Smooth muscle cell (in vitro differentiated cells): ENCODE measurements around the gene RPSA. TPM values are rescaled to one million over a fixed set of nuclear protein-coding genes. Genes with fewer than 3 reads are reported as not detected.

Source experiments
- DNase-seq: peaks from one replicate; lab custom pipeline; 2025; ENCODE audit not compliant: unreplicated experiment; lab: John Stamatoyannopoulos, UW
- H2AFZ ChIP-seq: fragments of 200-600 bp; sonication (generic); 2 replicates; pipeline ENCODE4 v1.6.0; 2016; ENCODE audit warnings: antibody characterized with exemption, low read depth, mild to moderate bottlenecking
- H3F3A ChIP-seq: fragments of 200-600 bp; sonication (generic); 2 replicates; pipeline ENCODE4 v1.6.0; 2017; ENCODE audit warnings: antibody characterized with exemption, low read depth
- H3K27ac ChIP-seq: fragments of 200-600 bp; sonication (generic); 2 replicates; pipeline ENCODE4 v1.5.1; 2016; ENCODE audit warnings: low read depth, mild to moderate bottlenecking
- H3K27me3 ChIP-seq: fragments of 200-600 bp; sonication (generic); 2 replicates; pipeline ENCODE4 v1.6.1; 2016; ENCODE audit warnings: low read depth, mild to moderate bottlenecking
- H3K36me3 ChIP-seq: fragments of 200-600 bp; sonication (generic); 2 replicates; pipeline ENCODE4 v1.5.1; 2016; ENCODE audit warnings: low read depth
- H3K4me1 ChIP-seq: fragments of 200-600 bp; sonication (generic); 2 replicates; pipeline ENCODE4 v1.5.1; 2016; ENCODE audit warnings: low read depth
- H3K4me2 ChIP-seq: fragments of 200-600 bp; sonication (generic); 2 replicates; pipeline ENCODE4 v1.6.0; 2016; ENCODE audit warnings: mild to moderate bottlenecking
- H3K4me3 ChIP-seq: fragments of 200-600 bp; sonication (generic); 2 replicates; pipeline ENCODE4 v1.5.1; 2016; ENCODE audit warnings: mild to moderate bottlenecking
- H3K79me2 ChIP-seq: fragments of 200-600 bp; sonication (generic); 2 replicates; pipeline ENCODE4 v1.6.0; 2016; ENCODE audit warnings: low read depth, mild to moderate bottlenecking
- H3K9ac ChIP-seq: fragments of 200-600 bp; sonication (generic); 2 replicates; pipeline ENCODE4 v1.6.0; 2016; ENCODE audit warnings: low read depth
- H3K9me3 ChIP-seq: fragments of 200-600 bp; sonication (generic); replicated peaks from 2 replicates; pipeline ENCODE4 v1.5.1; 2016; ENCODE audit warnings: low read depth
- H4K20me1 ChIP-seq: fragments of 200-600 bp; sonication (generic); 2 replicates; pipeline ENCODE4 v1.6.0; 2016; ENCODE audit warnings: low read depth
- CTCF ChIP-seq: fragments of 200-600 bp; sonication (generic); IDR thresholded peaks from 2 replicates; pipeline ENCODE4 v1.5.1; 2017; ENCODE audit warnings: borderline replicate concordance, mild to moderate bottlenecking, antibody characterized with exemption; ENCODE audit not compliant: insufficient read depth, poor library complexity, severe bottlenecking
- WGBS: methylation state at CpG from one replicate; pipeline ENCODE4 v1.1.7; 2016; ENCODE audit warnings: low lambda C conversion rate; 5-methylcytosine and 5-hydroxymethylcytosine counted together
- polyA plus RNA-seq: library from polyadenylated mRNA; unstranded; fragments of >200 nt; fragmentation: Nextera tagmentation; extraction: Ambion mirVana; gene quantifications from 2 replicates; pipeline ENCODE4 v1.2.1, GENCODE V29; 2016
- total RNA-seq: library from RNA; depleted of rRNA; stranded (reverse); fragments of >200 nt; gene quantifications from 2 replicates; pipeline ENCODE4 v1.2.3, GENCODE V29; 2014

The RPSA gene
- total and polyA plus RNA-seq, 2 experiments from 2014 or later, result 355 to 1,254 TPM

DNA sequence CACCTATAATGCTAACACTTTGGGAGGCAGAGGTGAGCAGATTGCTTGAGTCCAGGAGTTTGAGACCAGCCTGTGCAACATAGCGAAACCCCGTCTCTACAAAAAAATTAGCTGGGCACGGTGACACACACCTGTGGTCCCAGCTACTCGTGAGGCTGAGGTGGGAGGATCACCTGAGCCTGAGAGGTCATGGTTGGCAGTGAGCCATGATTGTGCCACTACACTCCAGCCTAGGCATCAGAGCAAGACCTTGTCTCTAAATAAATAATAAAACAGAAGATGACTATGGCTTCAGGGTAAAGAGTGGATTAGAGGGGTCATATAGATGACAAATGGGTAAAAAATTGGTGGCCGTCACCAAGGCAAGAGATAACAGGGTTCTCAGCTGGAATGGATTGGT lies 20.2 kb upstream of the RPSA start:
- H3K27ac ChIP-seq, result no peak overlapping the region
- WGBS, result 79% methylated on average over 5 of the region's 5 CpGs
- H3K36me3 ChIP-seq, result peaks cover 9% of the 10 kb centered on the region
- H3K9me3 ChIP-seq, result no peaks in the 10 kb centered on the region
- H3K9ac ChIP-seq, result no peak overlapping the region
- H3K79me2 ChIP-seq, result peaks cover 47% of the 10 kb centered on the region
- H3K4me3 ChIP-seq, result no peak overlapping the region
- H3K27me3 ChIP-seq, result no peaks in the 10 kb centered on the region
- no peak for TF ChIP-seq CTCF
- peaks cover 52% of the 10 kb centered on the region for H4K20me1 ChIP-seq
- no peak overlapping the region for H2AFZ ChIP-seq
- peaks cover 9% of the 10 kb centered on the region for H3K4me1 ChIP-seq
- H3F3A ChIP-seq, result no peaks in the 10 kb centered on the region
- no peak for DNase-seq
- H3K4me2 ChIP-seq, result no peak overlapping the region

DNA sequence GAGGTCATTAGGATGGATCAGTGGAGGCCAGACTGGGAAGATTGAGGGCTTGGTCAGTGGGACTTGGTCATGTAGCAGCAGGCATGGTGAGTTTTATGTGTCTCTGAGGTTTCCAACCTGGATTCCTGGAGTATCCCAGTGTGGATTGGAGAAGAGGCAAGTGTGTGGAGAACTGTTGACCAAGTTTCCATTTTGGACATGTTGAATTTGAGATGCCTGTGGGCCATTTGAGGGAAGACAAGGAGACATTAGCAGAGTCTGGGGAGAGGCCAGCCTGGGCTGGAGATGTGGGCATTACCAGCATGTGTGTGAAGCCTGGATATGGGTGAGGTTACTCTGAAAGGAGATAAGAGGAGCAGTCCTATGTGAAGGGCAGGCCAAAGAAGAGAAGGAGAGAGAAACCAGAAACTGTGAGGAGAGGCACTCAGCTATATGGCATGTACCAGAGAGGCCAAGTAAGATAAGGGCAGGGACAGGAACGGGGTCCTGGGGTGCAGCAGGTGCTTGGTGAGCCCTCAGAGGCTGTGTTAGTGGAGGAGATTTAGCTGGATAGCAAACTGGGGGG lies 19.0 kb upstream of the RPSA start:
- WGBS, result 100% methylated on average over 1 of the region's 1 CpG
- peaks cover 9% of the 10 kb centered on the region for H3K4me1 ChIP-seq
- no peak overlapping the region for H3K4me2 ChIP-seq
- no peak overlapping the region for H2AFZ ChIP-seq
- H4K20me1 ChIP-seq, result peaks cover 52% of the 10 kb centered on the region
- no peaks in the 10 kb centered on the region for H3K27me3 ChIP-seq
- H3K79me2 ChIP-seq, result peaks cover 47% of the 10 kb centered on the region
- no peak overlapping the region for H3K9ac ChIP-seq
- H3K36me3 ChIP-seq, result peaks cover 16% of the 10 kb centered on the region
- no peaks in the 10 kb centered on the region for H3K9me3 ChIP-seq
- H3K27ac ChIP-seq, result no peak overlapping the region
- DNase-seq, result no peak
- no peaks in the 10 kb centered on the region for H3F3A ChIP-seq
- H3K4me3 ChIP-seq, result no peak overlapping the region
- TF ChIP-seq CTCF, result no peak

DNA sequence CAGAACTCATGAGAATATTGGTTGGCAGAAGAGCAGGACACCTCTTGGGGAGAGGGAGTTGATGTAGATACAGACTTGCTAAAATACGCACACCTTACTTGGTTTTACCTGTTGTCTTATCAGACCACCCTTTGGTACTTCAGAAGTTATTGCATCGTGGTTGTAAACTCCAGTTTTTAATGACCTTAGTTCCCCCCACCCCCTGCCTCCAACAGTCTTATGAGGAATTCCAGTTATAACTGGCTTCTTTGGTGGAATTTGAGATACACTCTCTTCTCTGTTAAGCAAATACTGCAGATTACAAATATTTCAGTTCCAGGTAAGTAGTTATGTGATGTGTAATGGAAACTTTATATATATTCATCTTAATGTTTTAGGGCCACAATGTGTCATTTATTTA lies 18.4 kb upstream of the RPSA start:
- H3K4me1 ChIP-seq, result peaks cover 5% of the 10 kb centered on the region
- H2AFZ ChIP-seq, result no peak overlapping the region
- TF ChIP-seq CTCF, result no peak
- peaks cover 16% of the 10 kb centered on the region for H3K36me3 ChIP-seq
- H3K4me3 ChIP-seq, result no peak overlapping the region
- H3K27me3 ChIP-seq, result no peaks in the 10 kb centered on the region
- H3K27ac ChIP-seq, result no peak overlapping the region
- H3F3A ChIP-seq, result no peaks in the 10 kb centered on the region
- H3K79me2 ChIP-seq, result peaks cover 47% of the 10 kb centered on the region
- DNase-seq, result no peak
- no peaks in the 10 kb centered on the region for H3K9me3 ChIP-seq
- peaks cover 52% of the 10 kb centered on the region for H4K20me1 ChIP-seq
- no peak overlapping the region for H3K9ac ChIP-seq
- H3K4me2 ChIP-seq, result no peak overlapping the region
- WGBS, result 94% methylated on average over 2 of the region's 2 CpGs

DNA sequence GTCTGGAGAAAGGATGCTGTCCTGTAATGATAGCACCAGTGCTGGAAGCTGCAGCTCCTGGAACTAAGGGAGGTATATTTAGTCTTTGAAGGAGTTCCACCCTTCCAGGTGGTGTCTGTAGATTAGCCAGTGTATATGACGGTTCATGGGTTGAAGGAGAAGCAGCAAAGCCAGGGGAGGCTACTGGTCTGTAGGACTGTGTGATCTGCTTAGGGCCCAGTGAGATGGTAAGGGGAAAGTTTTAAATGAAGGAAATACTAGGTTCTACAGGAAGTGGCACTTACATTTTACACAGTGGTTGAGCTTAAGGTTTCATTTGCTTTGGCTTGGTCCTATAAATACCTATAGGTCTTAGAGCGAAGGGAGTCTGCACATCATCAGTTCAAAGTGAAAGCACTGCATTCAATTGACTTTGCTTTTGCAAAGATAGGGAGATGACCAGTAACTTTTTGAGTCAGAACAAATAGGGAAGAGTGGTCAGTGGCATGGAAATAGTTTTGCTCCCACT lies 17.7 kb upstream of the RPSA start:
- H3K9ac ChIP-seq, result no peak overlapping the region
- WGBS, result 90% methylated on average over 2 of the region's 2 CpGs
- no peak overlapping the region for H3K4me3 ChIP-seq
- peaks cover 52% of the 10 kb centered on the region for H4K20me1 ChIP-seq
- no peaks in the 10 kb centered on the region for H3K9me3 ChIP-seq
- peaks cover 47% of the 10 kb centered on the region for H3K79me2 ChIP-seq
- TF ChIP-seq CTCF, result no peak
- H3K4me2 ChIP-seq, result no peak overlapping the region
- H2AFZ ChIP-seq, result no peak overlapping the region
- H3K36me3 ChIP-seq, result peaks cover 16% of the 10 kb centered on the region
- DNase-seq, result no peak
- H3K27me3 ChIP-seq, result no peaks in the 10 kb centered on the region
- peaks cover 5% of the 10 kb centered on the region for H3K4me1 ChIP-seq
- no peaks in the 10 kb centered on the region for H3F3A ChIP-seq
- no peak overlapping the region for H3K27ac ChIP-seq
